Thyroid gland (tissue), 4 donors: Measurements from ENCODE around the gene PTCH1. TPM values are rescaled to one million over a fixed set of nuclear protein-coding genes. Genes with fewer than 3 reads are reported as not detected.

ENCODE experiments used
- DNase-seq, 2 donors: peaks; one replicate each; pipeline ENCODE4 v3.0.0-alpha.2; 2019
- H3K27ac ChIP-seq, 3 donors: fragments of 200-600 bp; sonication (generic); 1 replicate in 2 of 3; 2 replicates in 1 of 3; pipeline ENCODE4 v1.5.1; 2016 to 2019; ENCODE audit warnings: mild to moderate bottlenecking in 1 of 3, moderate library complexity in 1 of 3
- H3K27me3 ChIP-seq: fragments of 200-600 bp; sonication (generic); one replicate; pipeline ENCODE4 v1.5.1; 2019
- H3K36me3 ChIP-seq, 2 donors: fragments of 200-600 bp; sonication (generic); one replicate each; pipeline ENCODE4 v1.5.1; 2016 to 2019
- H3K4me1 ChIP-seq, 2 donors: fragments of 200-600 bp; sonication (generic); one replicate each; pipeline ENCODE4 v1.5.1; 2017 to 2019
- H3K4me3 ChIP-seq, 3 donors: fragments of 200-600 bp; sonication (generic); replicated peaks in 1 of 3; 1 replicate in 2 of 3; 2 replicates in 1 of 3; pipeline ENCODE4 v1.5.1; 2016; ENCODE audit warnings: mild to moderate bottlenecking in 1 of 3
- H3K9me3 ChIP-seq: fragments of 200-600 bp; sonication (generic); one replicate; pipeline ENCODE4 v1.5.1; 2017
- POLR2A ChIP-seq, 2 donors: fragments of 450-650 bp; IDR thresholded peaks; one replicate each; pipeline ENCODE4 v1.6.1; 2017; ENCODE audit warnings: antibody characterized with exemption in 2 of 2, mild to moderate bottlenecking in 2 of 2, moderate library complexity in 1 of 2
- WGBS, 2 donors: methylation state at CpG; one replicate each; pipeline ENCODE4 v1.1.5; 2017; 5-methylcytosine and 5-hydroxymethylcytosine counted together
- intact Hi-C: fragments of 100-400 bp; cut with DNase I; formaldehyde crosslinking; loops from one replicate; pipeline ENCODE4 v1.15.1; 2023
- total RNA-seq, 4 donors: library from RNA; depleted of rRNA; stranded (reverse); fragments of >200 nt; gene quantifications; one replicate each; pipeline ENCODE4 v1.2.3, GENCODE V29; 2016
- TF ChIP-seq, protein P1 (sequence below), 6 experiments: fragments of 200-600 bp in 3 of 6; fragments of 450-650 bp in 3 of 6; sonication (generic) in 3 of 6; IDR thresholded peaks; one replicate each; pipeline ENCODE4 v1.5.1; 2016 to 2019; ENCODE audit warnings: antibody characterized with exemption in 6 of 6, mild to moderate bottlenecking in 2 of 6, inconsistent platforms in 1 of 6, moderate library complexity in 1 of 6

PTCH1 gene
- 100 to 1,000 TPM in 1 of 4 donors, 10 to 100 TPM in 3; 10.7 to 293 (median 16.3) TPM for total RNA-seq

DNA sequence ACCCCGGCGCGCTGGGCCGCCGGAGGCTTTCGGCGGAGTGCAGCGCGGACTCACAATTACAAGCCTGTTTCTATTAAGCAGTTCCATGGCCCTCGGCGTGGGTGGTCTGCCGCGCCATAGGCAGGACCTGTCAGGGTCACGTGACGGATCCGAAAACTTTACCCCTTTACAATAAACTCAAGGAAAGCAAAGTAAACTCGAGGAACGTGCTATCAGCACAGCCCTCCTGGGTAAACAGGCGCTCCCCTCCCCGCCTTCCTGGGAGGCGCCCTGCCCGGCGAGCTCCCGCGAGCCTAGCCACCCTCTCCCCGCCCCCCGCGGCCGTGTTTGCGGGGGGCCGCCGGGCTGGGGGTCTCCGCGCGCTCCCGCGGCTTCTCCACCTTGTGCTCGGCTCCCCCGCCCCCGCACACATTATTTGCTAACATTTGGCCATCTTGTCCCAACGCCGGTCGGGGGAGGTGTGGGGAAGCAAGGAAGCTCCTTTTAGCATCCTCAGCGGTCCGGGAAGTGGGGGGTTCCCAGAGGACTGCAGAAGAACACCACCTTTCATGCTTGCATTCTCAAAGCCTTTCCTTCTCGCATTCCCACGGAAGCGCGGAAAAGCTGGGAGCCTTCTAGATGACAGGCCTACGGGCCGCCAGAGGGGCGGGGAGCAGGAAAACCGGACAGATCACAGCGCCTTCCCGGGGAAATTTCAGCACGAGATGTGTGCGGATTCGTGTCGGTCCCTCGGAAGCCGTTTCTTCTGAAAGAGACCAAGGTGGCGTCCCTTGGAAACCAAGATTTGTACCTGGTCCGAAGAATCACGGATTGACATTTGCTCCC is at the start of gene PTCH1:
TSS of gene PTCH1 (minus strand) at position 238 of the 825 bp plus-strand sequence.
- Histone ChIP-seq H3K9me3 (no peaks in the 10 kb centered on the region), H3K4me3 (peak within 1 kb of the TSS in 2 of 3 donors; percentile 46 to 91), H3K36me3 (no peaks in the 10 kb centered on the region), H3K4me1 (peaks cover 8 to 9% of the 10 kb centered on the region in 2 donors), H3K27me3 (no peaks in the 10 kb centered on the region), H3K27ac (peak within 1 kb of the TSS in 2 of 3 donors; percentile 28 to 57)
- no peak for TF ChIP-seq POLR2A (IDR thresholded peaks at IDR 0.05)
- TF ChIP-seq, protein P1, sequence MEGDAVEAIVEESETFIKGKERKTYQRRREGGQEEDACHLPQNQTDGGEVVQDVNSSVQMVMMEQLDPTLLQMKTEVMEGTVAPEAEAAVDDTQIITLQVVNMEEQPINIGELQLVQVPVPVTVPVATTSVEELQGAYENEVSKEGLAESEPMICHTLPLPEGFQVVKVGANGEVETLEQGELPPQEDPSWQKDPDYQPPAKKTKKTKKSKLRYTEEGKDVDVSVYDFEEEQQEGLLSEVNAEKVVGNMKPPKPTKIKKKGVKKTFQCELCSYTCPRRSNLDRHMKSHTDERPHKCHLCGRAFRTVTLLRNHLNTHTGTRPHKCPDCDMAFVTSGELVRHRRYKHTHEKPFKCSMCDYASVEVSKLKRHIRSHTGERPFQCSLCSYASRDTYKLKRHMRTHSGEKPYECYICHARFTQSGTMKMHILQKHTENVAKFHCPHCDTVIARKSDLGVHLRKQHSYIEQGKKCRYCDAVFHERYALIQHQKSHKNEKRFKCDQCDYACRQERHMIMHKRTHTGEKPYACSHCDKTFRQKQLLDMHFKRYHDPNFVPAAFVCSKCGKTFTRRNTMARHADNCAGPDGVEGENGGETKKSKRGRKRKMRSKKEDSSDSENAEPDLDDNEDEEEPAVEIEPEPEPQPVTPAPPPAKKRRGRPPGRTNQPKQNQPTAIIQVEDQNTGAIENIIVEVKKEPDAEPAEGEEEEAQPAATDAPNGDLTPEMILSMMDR (IDR thresholded peaks at IDR 0.05): no peak
- peak; percentile 43 to 48 for DNase-seq
- 2 to 11% methylated on average over 37 to 38 of the region's 64 CpGs for WGBS, 2 donors
- intact Hi-C loops: no loop called here

DNA sequence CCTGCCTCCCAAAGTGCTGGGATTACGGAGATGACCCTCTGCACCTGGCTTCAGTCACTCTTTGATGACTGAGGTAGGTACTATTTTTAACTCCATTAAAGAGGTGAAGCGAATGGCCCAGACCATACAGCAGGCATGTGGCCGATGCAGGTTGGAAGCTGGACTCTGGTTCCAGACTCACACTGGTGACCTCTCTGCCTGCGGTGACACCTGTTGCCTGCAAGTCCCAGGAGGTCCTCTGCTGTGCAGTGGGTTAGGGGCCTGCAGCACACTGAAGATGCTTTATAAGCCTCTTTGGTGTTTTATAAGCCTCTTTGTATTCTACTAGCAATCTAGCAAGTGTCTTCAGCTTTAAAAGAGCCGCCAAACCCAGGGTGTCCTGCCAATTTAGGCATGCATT is 49.2 kb upstream of the PTCH1 start:
- 96 to 97% methylated on average over 5 of the region's 5 CpGs for WGBS, 2 donors

GRCh38 chr9:95561913-95562312 is 45.1 kb upstream of the PTCH1 start:
- 61 to 65% methylated on average over 12 of the region's 12 CpGs for WGBS, 2 donors
- Histone ChIP-seq H3K36me3 (no peaks in the 10 kb centered on the region), H3K27me3 (no peaks in the 10 kb centered on the region), H3K4me1 (no peaks in the 10 kb centered on the region), H3K27ac (no peak overlapping the region), H3K4me3 (no peak overlapping the region), H3K9me3 (no peaks in the 10 kb centered on the region)
- intact Hi-C loops: no loop called here
- DNase-seq: no peak
- TF ChIP-seq, protein P1 (IDR thresholded peaks at IDR 0.05): no peak

More for the DNA sequence above, 49.2 kb upstream of the PTCH1 start:
- H3K27me3 ChIP-seq: no peaks in the 10 kb centered on the region
- no peaks in the 10 kb centered on the region for H3K36me3 ChIP-seq
- intact Hi-C loops: no loop called here
- no peak overlapping the region for H3K27ac ChIP-seq
- no peak overlapping the region for H3K4me3 ChIP-seq
- DNase-seq: no peak
- no peaks in the 10 kb centered on the region for H3K9me3 ChIP-seq
- no peaks in the 10 kb centered on the region for H3K4me1 ChIP-seq
- TF ChIP-seq, protein P1 (IDR thresholded peaks at IDR 0.05): no peak
- no peak for TF ChIP-seq POLR2A (IDR thresholded peaks at IDR 0.05)

GRCh38 chr9:95557142-95557541 is 40.4 kb upstream of the PTCH1 start:
- 91 to 96% methylated on average over 11 of the region's 11 CpGs for WGBS, 2 donors
- H3K4me3 ChIP-seq: no peak overlapping the region
- peaks cover 5% of the 10 kb centered on the region in 2 donors for H3K4me1 ChIP-seq
- TF ChIP-seq POLR2A (IDR thresholded peaks at IDR 0.05): no peak
- H3K9me3 ChIP-seq: no peaks in the 10 kb centered on the region
- H3K36me3 ChIP-seq: no peaks in the 10 kb centered on the region
- no peak overlapping the region for H3K27ac ChIP-seq
- intact Hi-C loops: no loop called here
- no peak for DNase-seq
- no peaks in the 10 kb centered on the region for H3K27me3 ChIP-seq

GRCh38 chr9:95556521-95556920 is 39.8 kb upstream of the PTCH1 start:
- Histone ChIP-seq H3K4me1 (peaks cover 5% of the 10 kb centered on the region in 2 donors), H3K4me3 (no peak overlapping the region), H3K27me3 (no peaks in the 10 kb centered on the region), H3K9me3 (no peaks in the 10 kb centered on the region), H3K27ac (no peak overlapping the region), H3K36me3 (no peaks in the 10 kb centered on the region)
- WGBS, 2 donors: 59 to 71% methylated on average over 10 of the region's 10 CpGs
- intact Hi-C loops: no loop called here
- no peak for DNase-seq
- TF ChIP-seq POLR2A (IDR thresholded peaks at IDR 0.05): no peak
- TF ChIP-seq, protein P1 (IDR thresholded peaks at IDR 0.05): no peak
